ENCODE measurements around the gene ZNF556. TPM values are rescaled to one million over a fixed set of nuclear protein-coding genes. Genes with fewer than 3 reads are reported as not detected.

Gene ZNF556
- polyA plus RNA-seq, 1 of the 3 experiments (the other 2 are of a cell fraction) = 0.46 TPM

GRCh38 chr19:2883686-2884439 lies 16.7 kb downstream of the ZNF556 start:
- WGBS (ENCODE audit: low lambda C conversion rate) = 83% methylated on average over 14 of the region's 14 CpGs
- Histone ChIP-seq H3K27ac (ENCODE audit: low read depth in 2 of 2, low read length in 1 of 2) (no peak overlapping the region), H3K4me2 (no peak overlapping the region), H3F3A (replicated peaks; ENCODE audit: insufficient read depth) (no peaks in the 10 kb centered on the region), H3K9me2 (no peaks in the 10 kb centered on the region), H3K27me3 (ENCODE audit: insufficient read depth) (no peaks in the 10 kb centered on the region), H3K4me3 (ENCODE audit: low read depth in 2 of 2, low read length in 1 of 2) (no peak overlapping the region), H3K36me3 (replicated peaks in 1 of 2; ENCODE audit: control insufficient read depth in 1 of 2, insufficient read depth in 2 of 2, low read length in 1 of 2) (no peaks in the 10 kb centered on the region), H3K9me3 (no peaks in the 10 kb centered on the region; the same call in 1 of the 2 replicates), H3K79me2 (ENCODE audit: insufficient read depth) (no peaks in the 10 kb centered on the region), H2AFZ (ENCODE audit: low read depth) (no peak overlapping the region), H3K4me1 (ENCODE audit: control insufficient read depth in 1 of 2, insufficient read depth in 2 of 2, low read depth in 1 of 2, low read length in 1 of 2) (peaks cover 0 to 3% of the 10 kb centered on the region in 2 experiments; a peak in 1 of 4 replicates), H3K9ac (no peak overlapping the region), H4K20me1 (ENCODE audit: insufficient read depth) (no peaks in the 10 kb centered on the region)
- DNase-seq = no peak
- POLR2A ChIA-PET = no interaction called here
- TF ChIP-seq SIN3A (IDR thresholded peaks at IDR 0.05; ENCODE audit: borderline replicate concordance, low read depth, low read length) (no peak), REST (IDR thresholded peaks at IDR 0.05; ENCODE audit: low read depth, low read length) (no peak), FOSL2 (IDR thresholded peaks at IDR 0.05; ENCODE audit: borderline replicate concordance, low read depth) (no peak), GATA2 (CRISPR knock-in tag; IDR thresholded peaks at IDR 0.05) (no peak), TAF1 (IDR thresholded peaks at IDR 0.05; ENCODE audit: borderline replicate concordance, low read depth, low read length) (no peak), EZH2phosphoT487 (IDR thresholded peaks at IDR 0.05; ENCODE audit: borderline replicate concordance, low read depth) (no peak), PBX3 (IDR thresholded peaks at IDR 0.05) (no peak), RCOR1 (IDR thresholded peaks at IDR 0.05; ENCODE audit: low read length) (no peak), ZBTB33 (IDR thresholded peaks at IDR 0.05; ENCODE audit: borderline replicate concordance, low read depth) (no peak), JUND (IDR thresholded peaks at IDR 0.05) (no peak), CTCF (IDR thresholded peaks at IDR 0.05) (no peak)
- CTCF ChIA-PET = no interaction called here

Data from SK-N-SH (cell line).